Measurements from ENCODE around the gene TMC5. TPM values are rescaled to one million over a fixed set of nuclear protein-coding genes. Genes with fewer than 3 reads are reported as not detected.

Gene TMC5
- total RNA-seq, 1 experiment from 2014 or later: 15.7 TPM

GRCh38 chr16:19506965-19507364 is 89.3 kb downstream of the TMC5 start:
- Histone ChIP-seq H4K20me1 (ENCODE audit: insufficient read depth) (no peaks in the 10 kb centered on the region), H3K9me3 (ENCODE audit: control insufficient read depth in 1 of 2, insufficient read depth in 1 of 2, low read depth in 1 of 2, low read length in 2 of 2) (no peaks in the 10 kb centered on the region), H3K4me3 (replicated peaks in 1 of 2; ENCODE audit: low read depth in 1 of 2, low read length in 2 of 2) (no peak overlapping the region), H3K9ac (ENCODE audit: low read length) (no peak overlapping the region), H3K9me2 (ENCODE audit: insufficient read depth) (no peaks in the 10 kb centered on the region), H2AFZ (ENCODE audit: low read depth, low read length, poor library complexity, severe bottlenecking) (no peak overlapping the region), H3K4me2 (ENCODE audit: low read length) (no peak overlapping the region), H3K27me3 (ENCODE audit: insufficient read depth, low read length) (no peaks in the 10 kb centered on the region), H3K79me2 (ENCODE audit: insufficient read depth, low read length) (no peaks in the 10 kb centered on the region), H3K4me1 (ENCODE audit: control insufficient read depth in 1 of 2, insufficient read depth in 2 of 2, low read length in 2 of 2) (peaks cover 3 to 7% of the 10 kb centered on the region in 2 experiments; a peak in 2 of 4 replicates), H3K27ac (ENCODE audit: low read depth, low read length) (no peak overlapping the region), H3K36me3 (ENCODE audit: control insufficient read depth in 1 of 2, insufficient read depth in 2 of 2, low read length in 2 of 2) (peaks cover 15 to 40% of the 10 kb centered on the region in 2 experiments; a peak in 3 of 4 replicates)
- TF ChIP-seq POLR2A (IDR thresholded peaks at IDR 0.05; ENCODE audit: borderline replicate concordance, extremely low read depth, insufficient read depth, insufficient read length) (no peak), SP1 (IDR thresholded peaks at IDR 0.05; ENCODE audit: low read depth) (no peak), ATF3 (IDR thresholded peaks at IDR 0.05) (no peak), EGR1 (IDR thresholded peaks at IDR 0.05; ENCODE audit: low read depth) (no peak)
- ChIA-PET CTCF (no interaction called here), POLR2A (no interaction called here), RAD21 (ENCODE audit: low non-redundant PET in 1 of 2, low total read pairs in 2 of 2, uncharacterized antibody in 2 of 2, unreplicated experiment in 2 of 2) (no interaction called here)
- intact Hi-C loops (cut with micrococcal nuclease): no loop called here
- DNase-seq (ENCODE audit: low read depth, low spot score): no peak
- no peak for ATAC-seq
- BruUV-seq (replicated peaks): no TSS peak

GRCh38 chr16:19507867-19508266 is 90.2 kb downstream of the TMC5 start:
- DNase-seq (ENCODE audit: low read depth, low spot score): no peak
- TF ChIP-seq EGR1 (IDR thresholded peaks at IDR 0.05; ENCODE audit: low read depth): no peak
- TF ChIP-seq CBX3 (IDR thresholded peaks at IDR 0.05; ENCODE audit: low read depth): no peak
- TF ChIP-seq ATF3 (IDR thresholded peaks at IDR 0.05): no peak
- no peak for TF ChIP-seq CEBPB (IDR thresholded peaks at IDR 0.05; ENCODE audit: low read depth)
- no peak for TF ChIP-seq MAX (IDR thresholded peaks at IDR 0.05)
- TF ChIP-seq TCF7L2 (IDR thresholded peaks at IDR 0.05; ENCODE audit: borderline replicate concordance, extremely low read depth, insufficient read depth, insufficient read length): no peak
- TF ChIP-seq POLR2AphosphoS5 (IDR thresholded peaks at IDR 0.05; ENCODE audit: low read depth, low read length): no peak
- no peak for TF ChIP-seq ELF1 (IDR thresholded peaks at IDR 0.05; ENCODE audit: borderline replicate concordance, low read depth)
- TF ChIP-seq SP1 (IDR thresholded peaks at IDR 0.05; ENCODE audit: low read depth): no peak
- no peak for TF ChIP-seq CTCF (IDR thresholded peaks at IDR 0.05 in 2 of 3, conservative IDR thresholded peaks at IDR 0.05 in 1 of 3; ENCODE audit: borderline replicate concordance in 1 of 3, insufficient read depth in 1 of 3, low read depth in 2 of 3, low read length in 2 of 3)
- no peak for TF ChIP-seq EZH2 (IDR thresholded peaks at IDR 0.05)
- no peak for TF ChIP-seq JUND (IDR thresholded peaks at IDR 0.05)
- no peak for TF ChIP-seq POLR2A (IDR thresholded peaks at IDR 0.05; ENCODE audit: borderline replicate concordance, extremely low read depth, insufficient read depth, insufficient read length)
- POLR2A ChIA-PET: no interaction called here
- no peaks in the 10 kb centered on the region for H3K9me2 ChIP-seq (ENCODE audit: insufficient read depth)
- H2AFZ ChIP-seq (ENCODE audit: low read depth, low read length, poor library complexity, severe bottlenecking): no peak overlapping the region
- H3K79me2 ChIP-seq (ENCODE audit: insufficient read depth, low read length): no peaks in the 10 kb centered on the region
- RAD21 ChIA-PET (ENCODE audit: low non-redundant PET in 1 of 2, low total read pairs in 2 of 2, uncharacterized antibody in 2 of 2, unreplicated experiment in 2 of 2): interaction anchor here in 1 of 2 experiments (0.6 kb wide), 1 partner anchor 424 kb away, joined by 3 read pairs; no protein-coding TSS in a partner anchor
- no peak overlapping the region for H3K27ac ChIP-seq (ENCODE audit: low read depth, low read length)
- H3K36me3 ChIP-seq (ENCODE audit: control insufficient read depth in 1 of 2, insufficient read depth in 2 of 2, low read length in 2 of 2): peaks cover 19 to 40% of the 10 kb centered on the region in 2 experiments; a peak in 3 of 4 replicates
- intact Hi-C loops (cut with micrococcal nuclease): no loop called here
- peaks cover 3 to 7% of the 10 kb centered on the region in 2 experiments; a peak in 2 of 4 replicates for H3K4me1 ChIP-seq (ENCODE audit: control insufficient read depth in 1 of 2, insufficient read depth in 2 of 2, low read length in 2 of 2)
- no peaks in the 10 kb centered on the region for H4K20me1 ChIP-seq (ENCODE audit: insufficient read depth)
- ATAC-seq: no peak
- H3K4me3 ChIP-seq (replicated peaks in 1 of 2; ENCODE audit: low read depth in 1 of 2, low read length in 2 of 2): no peak overlapping the region
- CTCF ChIA-PET: interaction anchor here (1.4 kb wide), 1 partner anchor 328 kb away, joined by 3 read pairs; no protein-coding TSS in a partner anchor
- H3K27me3 ChIP-seq (ENCODE audit: insufficient read depth, low read length): no peaks in the 10 kb centered on the region
- BruUV-seq (replicated peaks): no TSS peak
- H3K9me3 ChIP-seq (ENCODE audit: control insufficient read depth in 1 of 2, insufficient read depth in 1 of 2, low read depth in 1 of 2, low read length in 2 of 2): no peaks in the 10 kb centered on the region
- H3K9ac ChIP-seq (ENCODE audit: low read length): no peak overlapping the region
- no peak overlapping the region for H3K4me2 ChIP-seq (ENCODE audit: low read length)
